ENCODE measurements around the gene PPIA.

PPIA gene

DNA sequence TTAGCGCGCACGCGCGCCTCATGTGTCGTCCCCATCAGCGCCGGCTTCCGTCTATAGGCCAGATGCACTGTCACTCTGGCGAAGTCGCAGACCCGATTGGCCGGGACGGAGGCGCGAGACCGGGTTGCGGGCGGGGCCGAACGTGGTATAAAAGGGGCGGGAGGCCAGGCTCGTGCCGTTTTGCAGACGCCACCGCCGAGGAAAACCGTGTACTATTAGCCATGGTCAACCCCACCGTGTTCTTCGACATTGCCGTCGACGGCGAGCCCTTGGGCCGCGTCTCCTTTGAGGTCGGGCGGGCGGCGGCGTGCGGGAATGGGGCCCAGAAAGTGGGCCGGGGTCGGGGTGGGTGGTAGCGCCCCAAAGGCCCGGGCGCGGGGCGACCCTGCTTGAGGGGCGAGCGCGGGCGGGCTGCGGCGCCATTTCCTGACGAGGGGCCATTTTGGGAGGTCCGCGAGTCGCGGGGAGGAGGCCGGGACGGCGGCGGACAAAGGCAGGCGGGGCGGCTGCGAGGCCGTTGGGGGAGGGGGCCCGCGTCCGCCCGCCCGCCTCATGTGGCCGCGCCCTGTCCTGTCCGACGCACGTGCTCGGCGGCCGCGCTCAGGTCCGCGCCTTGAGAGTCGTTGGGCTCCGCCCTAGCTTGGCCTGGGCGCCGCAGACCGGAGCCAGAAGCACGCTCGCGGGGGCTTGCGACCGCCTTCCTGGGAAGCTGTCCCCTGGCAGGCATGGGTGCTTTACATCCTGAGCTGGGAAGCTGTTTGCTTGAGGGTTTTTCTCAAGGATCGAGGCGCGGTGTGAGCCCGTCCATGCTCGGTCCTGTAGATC is at the start of gene PPIA:
Gene PPIA, plus strand, starts transcription at position 178 of the 825 bp plus-strand sequence. Its CDS starts 44 bp downstream, at position 222.
- Mint-ChIP-seq H3K4me3 (peak within 1 kb of the TSS; percentile 93), H3K27me3 (ENCODE audit: low read depth) (no peaks in the 10 kb centered on the region), H3K27ac (peak within 1 kb of the TSS; percentile 99), H3K9me3 (no peaks in the 10 kb centered on the region), H3K36me3 (ENCODE audit: low read depth) (peaks cover 38% of the 10 kb centered on the region), H3K4me1 (ENCODE audit: low read depth) (peaks cover 21% of the 10 kb centered on the region)

DNA sequence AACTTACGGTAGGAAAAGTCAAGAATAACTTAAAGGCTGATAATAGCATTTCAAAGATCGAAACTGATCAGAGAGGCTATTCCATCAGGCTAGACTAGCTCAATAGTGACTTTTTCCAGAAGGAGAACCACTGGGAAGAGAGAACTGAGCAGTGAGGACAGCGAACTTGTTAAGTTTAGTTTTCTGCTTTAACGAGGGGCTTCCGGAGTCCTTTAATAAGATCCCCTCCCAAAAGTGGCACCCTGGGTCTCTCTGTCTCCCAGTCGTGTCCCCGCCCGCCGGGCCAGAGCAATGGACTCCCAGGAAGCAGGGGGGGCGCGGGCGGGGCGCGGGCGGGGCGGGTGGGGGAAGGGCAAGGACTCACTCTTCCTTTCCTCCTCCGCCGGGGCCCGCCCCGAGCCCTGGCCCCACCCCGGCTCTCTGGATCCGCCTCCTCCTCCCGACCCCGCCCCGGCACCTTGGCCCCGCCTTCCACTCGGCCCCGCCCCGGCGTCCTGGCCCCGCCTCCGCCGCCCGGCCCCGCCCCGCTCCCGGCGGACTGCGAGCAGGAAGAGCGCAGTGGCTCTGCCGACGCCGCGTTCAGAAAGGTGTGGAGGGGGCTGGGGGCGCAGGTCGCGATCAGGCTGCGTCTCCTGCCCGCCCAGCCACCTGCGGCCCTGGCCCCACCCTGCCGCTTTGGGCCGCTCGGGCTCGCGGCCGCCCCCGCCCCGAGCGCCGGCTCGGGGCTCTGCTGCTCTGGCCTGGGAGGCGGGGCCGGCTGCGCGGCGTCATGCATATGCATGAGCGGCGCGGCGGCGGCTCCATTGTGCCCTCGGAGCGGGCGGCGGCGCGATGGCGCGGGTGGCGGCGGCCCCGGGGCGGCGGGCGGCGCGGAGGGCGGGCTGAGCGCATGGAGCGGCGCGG is 48.2 kb upstream of the PPIA start, which contains the start of gene ZMIZ2:
Gene ZMIZ2, plus strand, starts transcription at position 803 of the 903 bp plus-strand sequence. CDS start 7,403 bp downstream, outside the sequence.
- peak within 1 kb of the TSS; percentile 96 for H3K27ac Mint-ChIP-seq
- H3K4me1 Mint-ChIP-seq (ENCODE audit: low read depth) = peaks cover 37% of the 10 kb centered on the region

GRCh38 chr7:44748948-44749731 is 47.3 kb upstream of the PPIA start:
- Mint-ChIP-seq H3K9me3 (no peaks in the 10 kb centered on the region), H3K27ac (peak overlapping the region; percentile 96), H3K36me3 (ENCODE audit: low read depth) (peaks cover 23% of the 10 kb centered on the region), H3K27me3 (ENCODE audit: low read depth) (no peaks in the 10 kb centered on the region), H3K4me1 (ENCODE audit: low read depth) (peaks cover 38% of the 10 kb centered on the region), H3K4me3 (peak overlapping the region; percentile 87)

More for the DNA sequence above, 48.2 kb upstream of the PPIA start, which contains the start of gene ZMIZ2:
- Mint-ChIP-seq H3K36me3 (ENCODE audit: low read depth) (peaks cover 23% of the 10 kb centered on the region), H3K27me3 (ENCODE audit: low read depth) (no peaks in the 10 kb centered on the region), H3K9me3 (no peaks in the 10 kb centered on the region), H3K4me3 (peak within 1 kb of the TSS; percentile 89)

DNA sequence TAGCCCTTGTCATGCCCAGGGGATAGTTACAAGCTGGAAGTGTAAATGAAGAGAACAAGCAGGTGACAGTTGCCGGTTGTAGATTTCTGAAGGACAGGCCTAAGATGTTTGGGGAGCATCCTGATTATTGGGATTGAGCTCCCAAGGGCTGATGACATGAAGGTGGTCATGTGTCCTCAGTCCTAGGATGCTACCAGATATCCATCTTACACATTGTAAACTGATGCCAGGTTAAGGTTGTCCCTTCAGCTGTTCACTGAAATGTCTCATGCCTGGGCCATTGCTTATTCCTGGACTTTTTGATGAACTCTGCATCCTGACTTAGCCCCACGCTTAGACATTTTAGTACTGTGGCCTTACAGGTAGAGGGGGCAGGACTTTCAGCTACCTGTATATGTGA is 46.5 kb upstream of the PPIA start:
- Mint-ChIP-seq H3K9me3 (no peaks in the 10 kb centered on the region), H3K36me3 (ENCODE audit: low read depth) (peaks cover 23% of the 10 kb centered on the region), H3K27me3 (ENCODE audit: low read depth) (no peaks in the 10 kb centered on the region), H3K4me3 (peak overlapping the region; percentile 87), H3K27ac (peak overlapping the region; percentile 96), H3K4me1 (ENCODE audit: low read depth) (peaks cover 38% of the 10 kb centered on the region)

DNA sequence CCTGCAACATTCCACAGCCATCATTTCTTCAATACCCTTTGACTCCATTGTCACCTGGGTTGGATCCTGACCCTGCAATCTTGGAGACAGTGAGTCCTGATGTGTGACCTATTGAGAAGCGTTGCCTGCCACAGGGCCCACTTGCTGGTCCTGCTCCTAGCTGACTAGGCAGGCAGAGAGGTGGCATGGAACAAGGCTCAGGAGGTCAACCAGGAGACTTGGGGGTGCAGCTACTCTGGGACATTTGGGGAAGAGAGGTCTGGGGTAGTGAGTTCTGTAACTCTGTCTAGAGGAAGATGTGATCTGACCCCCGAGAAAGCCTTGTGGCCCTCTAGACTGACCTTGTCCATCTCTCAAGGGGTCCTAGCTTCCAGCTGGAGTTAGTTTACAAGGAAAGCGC is 46.1 kb upstream of the PPIA start:
- H3K4me1 Mint-ChIP-seq (ENCODE audit: low read depth) = peaks cover 38% of the 10 kb centered on the region
- H3K36me3 Mint-ChIP-seq (ENCODE audit: low read depth) = peaks cover 23% of the 10 kb centered on the region
- peak overlapping the region; percentile 87 for H3K4me3 Mint-ChIP-seq
- H3K9me3 Mint-ChIP-seq = no peaks in the 10 kb centered on the region
- H3K27ac Mint-ChIP-seq = peak overlapping the region; percentile 96
- H3K27me3 Mint-ChIP-seq (ENCODE audit: low read depth) = no peaks in the 10 kb centered on the region

GRCh38 chr7:44750921-44751571 is 45.4 kb upstream of the PPIA start:
- H3K4me3 Mint-ChIP-seq = peak overlapping the region; percentile 87
- H3K9me3 Mint-ChIP-seq = no peaks in the 10 kb centered on the region
- H3K27me3 Mint-ChIP-seq (ENCODE audit: low read depth) = no peaks in the 10 kb centered on the region
- H3K27ac Mint-ChIP-seq = peak overlapping the region; percentile 96
- H3K36me3 Mint-ChIP-seq (ENCODE audit: low read depth) = peaks cover 23% of the 10 kb centered on the region
- peaks cover 38% of the 10 kb centered on the region for H3K4me1 Mint-ChIP-seq (ENCODE audit: low read depth)

DNA sequence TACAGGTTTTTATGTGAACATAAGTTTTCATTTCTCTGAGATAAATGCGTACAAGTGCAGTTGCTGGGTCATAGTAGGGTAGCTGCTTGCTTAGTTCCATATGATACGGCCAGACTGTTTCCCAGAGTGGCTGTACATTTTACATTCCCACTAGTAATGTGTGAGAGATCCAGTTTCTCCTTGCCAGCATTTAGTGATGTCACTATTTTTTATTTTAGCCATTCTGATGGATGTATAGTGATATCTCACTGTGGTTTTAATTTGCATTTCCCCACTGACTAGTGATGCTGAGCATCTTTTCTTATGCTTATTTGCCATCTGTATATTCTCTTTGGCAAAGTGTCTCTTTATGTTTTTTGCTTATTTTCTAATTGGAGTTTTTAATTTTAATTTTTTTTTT is 43.7 kb upstream of the PPIA start:
- Mint-ChIP-seq H3K36me3 (ENCODE audit: low read depth) (peaks cover 23% of the 10 kb centered on the region), H3K27me3 (ENCODE audit: low read depth) (no peaks in the 10 kb centered on the region), H3K9me3 (no peaks in the 10 kb centered on the region), H3K4me1 (ENCODE audit: low read depth) (peaks cover 32% of the 10 kb centered on the region), H3K27ac (peak overlapping the region; percentile 58), H3K4me3 (peak overlapping the region; percentile 36)

- Mint-ChIP-seq H3K4me1 (ENCODE audit: low read depth) (peaks cover 25% of the 10 kb centered on the region), H3K36me3 (ENCODE audit: low read depth) (peaks cover 18% of the 10 kb centered on the region), H3K9me3 (no peaks in the 10 kb centered on the region), H3K27ac (peak overlapping the region; percentile 70), H3K27me3 (ENCODE audit: low read depth) (no peaks in the 10 kb centered on the region), H3K4me3 (no peak overlapping the region)
Observed at GRCh38 chr7:44754802-44755697, 41.4 kb upstream of the PPIA start.

GRCh38 chr7:44755698-44756627 is 40.5 kb upstream of the PPIA start:
- Mint-ChIP-seq H3K27ac (peak overlapping the region; percentile 49), H3K9me3 (no peaks in the 10 kb centered on the region), H3K4me3 (no peak overlapping the region), H3K36me3 (ENCODE audit: low read depth) (peaks cover 13% of the 10 kb centered on the region), H3K4me1 (ENCODE audit: low read depth) (peaks cover 16% of the 10 kb centered on the region), H3K27me3 (ENCODE audit: low read depth) (no peaks in the 10 kb centered on the region)

- Mint-ChIP-seq H3K27ac (no peak overlapping the region), H3K27me3 (ENCODE audit: low read depth) (no peaks in the 10 kb centered on the region), H3K4me3 (no peak overlapping the region), H3K4me1 (ENCODE audit: low read depth) (peaks cover 12% of the 10 kb centered on the region), H3K9me3 (no peaks in the 10 kb centered on the region), H3K36me3 (ENCODE audit: low read depth) (peaks cover 14% of the 10 kb centered on the region)
Observed at GRCh38 chr7:44756904-44757303, 39.6 kb upstream of the PPIA start.

GRCh38 chr7:44757311-44757710 is 39.2 kb upstream of the PPIA start:
- Mint-ChIP-seq H3K4me3 (no peak overlapping the region), H3K27me3 (ENCODE audit: low read depth) (no peaks in the 10 kb centered on the region), H3K4me1 (ENCODE audit: low read depth) (peaks cover 10% of the 10 kb centered on the region), H3K9me3 (no peaks in the 10 kb centered on the region), H3K36me3 (ENCODE audit: low read depth) (peaks cover 16% of the 10 kb centered on the region), H3K27ac (no peak overlapping the region)

- peaks cover 14% of the 10 kb centered on the region for H3K36me3 Mint-ChIP-seq (ENCODE audit: low read depth)
- no peaks in the 10 kb centered on the region for H3K9me3 Mint-ChIP-seq
- no peak overlapping the region for H3K4me3 Mint-ChIP-seq
- H3K27me3 Mint-ChIP-seq (ENCODE audit: low read depth) = no peaks in the 10 kb centered on the region
- peaks cover 5% of the 10 kb centered on the region for H3K4me1 Mint-ChIP-seq (ENCODE audit: low read depth)
- H3K27ac Mint-ChIP-seq = no peak overlapping the region
Observed at GRCh38 chr7:44757739-44758138, 38.7 kb upstream of the PPIA start.

Measured in T-helper 1 cell treated with Interleukin-12 subunit alpha and Interleukin-12 subunit beta and Interleukin-4 antibody, amounts not matched to agents 30 μg/mL and 1 μg/mL, for 36 hours (primary cell).